Spleen (tissue), 11 donors: ENCODE data around the gene ADCK1. TPM values are rescaled to one million over a fixed set of nuclear protein-coding genes. Genes with fewer than 3 reads are reported as not detected.
A peak's percentile ranks its signal among the peaks of the same experiment; 100 is the strongest.

ENCODE experiments used
- DNase-seq: peaks from one replicate; pipeline ENCODE4 v3.0.0-alpha.2; 2020
- H3K27ac ChIP-seq, 8 donors: fragments of 200-600 bp; sonication (generic) in 7 of 8; 1 replicate in 4 of 8; 2 replicates in 4 of 8; pipeline versions ENCODE4 v1.5.0 to v1.8.0; 2016 to 2021; ENCODE audit warnings: inconsistent platforms in 4 of 8, mild to moderate bottlenecking in 4 of 8, moderate library complexity in 1 of 8
- H3K27me3 ChIP-seq, 7 donors: fragments of 200-600 bp; sonication (generic) in 6 of 7; replicated peaks in 1 of 7; 1 replicate in 4 of 7; 2 replicates in 3 of 7; pipeline versions ENCODE4 v1.5.0 to v1.8.0; 2016 to 2021; ENCODE audit warnings: inconsistent platforms in 3 of 7, mild to moderate bottlenecking in 1 of 7
- H3K36me3 ChIP-seq, 6 donors: fragments of 200-600 bp; sonication (generic) in 5 of 6; 1 replicate in 4 of 6; 2 replicates in 2 of 6; pipeline versions ENCODE4 v1.5.0 to v1.8.0; 2016 to 2021; ENCODE audit warnings: inconsistent platforms in 2 of 6
- H3K4me1 ChIP-seq, 6 donors: fragments of 200-600 bp; sonication (generic) in 5 of 6; 1 replicate in 3 of 6; 2 replicates in 3 of 6; pipeline versions ENCODE4 v1.5.0 to v1.8.0; 2016 to 2021; ENCODE audit warnings: inconsistent platforms in 3 of 6
- H3K4me3 ChIP-seq, 8 donors: fragments of 200-600 bp; sonication (generic) in 7 of 8; 1 replicate in 4 of 8; 2 replicates in 4 of 8; pipeline versions ENCODE4 v1.5.0 to v1.8.0; 2016 to 2021; ENCODE audit warnings: inconsistent platforms in 4 of 8, mild to moderate bottlenecking in 4 of 8, moderate library complexity in 2 of 8
- H3K9me3 ChIP-seq, 8 donors: fragments of 200-600 bp; sonication (generic) in 7 of 8; 1 replicate in 4 of 8; 2 replicates in 4 of 8; pipeline versions ENCODE4 v1.5.0 to v1.8.0; 2016 to 2021; ENCODE audit warnings: inconsistent platforms in 4 of 8
- POLR2A ChIP-seq, 3 donors: fragments of 450-650 bp; IDR thresholded peaks; one replicate each; pipeline ENCODE4 v1.5.1; 2017; ENCODE audit warnings: antibody characterized with exemption in 3 of 3, mild to moderate bottlenecking in 1 of 3
- POLR2AphosphoS5 ChIP-seq, 3 donors: sonication (generic); formaldehyde crosslinking; IDR thresholded peaks; one replicate each; pipeline ENCODE4 v1.5.1; 2017; ENCODE audit warnings: antibody characterized with exemption in 3 of 3
- WGBS, 5 donors: extraction: QIAGEN DNeasy Blood & Tissue Kit in 3 of 5; methylation state at CpG; one replicate each; pipeline versions ENCODE4 v1.1.5 to v1.1.7; 2013 to 2018; 5-methylcytosine and 5-hydroxymethylcytosine counted together
- intact Hi-C: fragments of 100-400 bp; cut with DNase I; formaldehyde crosslinking; loops from one replicate; pipeline ENCODE4 v1.15.0; 2023; ENCODE audit warnings: low total_unique reads
- polyA plus RNA-seq, 3 donors: library from polyadenylated mRNA; stranded (reverse); fragments of 200-250 nt; gene quantifications; one replicate each; pipeline ENCODE4 v1.2.1, GENCODE V29; 2013
- total RNA-seq, 7 donors: library from RNA; depleted of rRNA in 3 of 7; stranded (reverse); fragments of >200 nt in 3 of 7; fragmentation: NEBNext Ultra II Directional in 4 of 7; extraction: Animal tissue kit (Norgen Biotek cat#: 25700) in 4 of 7; gene quantifications; one replicate each; pipeline versions ENCODE4 v1.1.0 to v1.2.1, GENCODE V29; 2016 to 2021
- TF ChIP-seq, protein P1 (sequence below), 11 experiments: fragments of 200-600 bp in 7 of 11; fragments of 450-650 bp in 4 of 11; sonication (generic) in 4 of 11; IDR thresholded peaks in 8 of 11; conservative IDR thresholded peaks in 3 of 11; 1 replicate in 7 of 11; 2 replicates in 4 of 11; pipeline versions ENCODE4 v1.4.0 to v1.8.0; 2016 to 2021; ENCODE audit warnings: antibody characterized with exemption in 11 of 11, inconsistent platforms in 4 of 11, mild to moderate bottlenecking in 1 of 11
- donor health status: healthy with polysubstance abuse.
- donor health status: DM: no; HTN: no; CAD: no; lungs with moderate emphysema.
- donor health status: DM: no; HTN: no; CAD: no.
- donor health status: Bipolar disorder and iron deficiency.
- donor health status: healthy.
- donor health status: DM: no; HTN: no; CAD: no.
- donor health status: DM: yes; HTN: yes; CAD: no.

The ADCK1 gene
- total and polyA plus RNA-seq, 10 donors: 5.0 to 14.0 (median 9.0) TPM

DNA sequence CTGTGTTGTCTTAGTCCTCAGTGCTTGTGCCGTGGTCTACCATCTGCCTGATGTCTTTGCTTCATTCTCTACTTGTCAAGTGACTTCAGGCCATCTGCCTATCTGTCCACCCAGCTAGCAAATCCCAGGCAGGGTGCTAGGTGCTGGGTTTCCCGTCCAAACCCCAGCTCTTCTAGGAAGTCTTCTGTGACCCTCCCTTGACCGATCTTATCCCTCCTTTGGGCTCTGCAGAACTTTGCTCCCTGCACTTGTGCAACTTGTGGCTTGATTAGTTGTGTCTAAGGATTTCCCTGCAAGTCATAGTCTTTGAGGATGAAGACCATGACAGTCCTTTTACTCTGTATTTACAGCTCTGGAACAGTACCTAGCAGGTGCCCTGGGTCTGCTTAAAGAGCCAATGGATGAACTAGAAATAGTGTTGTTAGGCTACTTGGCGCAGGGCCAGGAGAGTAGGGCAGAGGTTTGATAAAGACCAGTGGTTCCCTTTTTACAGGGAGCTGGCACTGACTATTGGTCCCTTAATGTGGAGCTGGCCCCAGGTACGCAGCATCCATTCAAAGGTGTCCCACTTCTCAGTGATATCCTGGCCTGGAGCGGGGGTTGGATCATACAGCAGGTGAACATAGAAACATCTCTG lies 60.1 kb downstream of the ADCK1 start:
- Histone ChIP-seq H3K4me3 (no peak overlapping the region), H3K27me3 (no peaks in the 10 kb centered on the region), H3K27ac (no peak overlapping the region), H3K9me3 (peaks cover 0 to 4% (median 0%) of the 10 kb centered on the region in 8 donors), H3K4me1 (no peaks in the 10 kb centered on the region), H3K36me3 (peaks cover 0 to 32% (median 2%) of the 10 kb centered on the region in 6 donors)
- WGBS, 5 donors: 89 to 95% (median 92%) methylated on average over 6 of the region's 6 CpGs
- intact Hi-C loops: loop anchor here (10.0 kb wide), 1 partner anchor 705 kb away; no protein-coding TSS in a partner anchor
- DNase-seq: no peak
- TF ChIP-seq POLR2AphosphoS5 (IDR thresholded peaks at IDR 0.05): no peak

DNA sequence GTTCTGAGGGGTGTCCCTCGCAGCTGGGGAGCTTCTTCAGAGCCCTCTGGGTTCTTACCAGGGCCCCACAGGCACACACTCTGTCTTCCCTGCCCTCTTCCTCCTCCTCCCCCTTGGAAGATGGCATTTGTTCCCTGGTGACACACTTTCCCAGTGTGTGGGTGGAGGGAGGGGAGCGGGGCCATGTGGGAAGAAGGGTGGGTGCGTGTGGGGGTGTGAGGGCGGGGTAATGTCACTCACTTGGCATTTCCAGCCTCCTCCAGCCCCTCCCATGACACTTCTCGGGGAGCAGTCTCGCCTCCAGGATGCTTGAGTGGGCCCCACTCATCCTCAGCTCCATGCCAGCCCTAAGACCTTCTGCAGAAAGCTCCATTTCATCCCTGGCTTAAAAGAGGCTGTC lies 61.3 kb downstream of the ADCK1 start:
- H3K36me3 ChIP-seq: peaks cover 0 to 32% (median 2%) of the 10 kb centered on the region in 6 donors

DNA sequence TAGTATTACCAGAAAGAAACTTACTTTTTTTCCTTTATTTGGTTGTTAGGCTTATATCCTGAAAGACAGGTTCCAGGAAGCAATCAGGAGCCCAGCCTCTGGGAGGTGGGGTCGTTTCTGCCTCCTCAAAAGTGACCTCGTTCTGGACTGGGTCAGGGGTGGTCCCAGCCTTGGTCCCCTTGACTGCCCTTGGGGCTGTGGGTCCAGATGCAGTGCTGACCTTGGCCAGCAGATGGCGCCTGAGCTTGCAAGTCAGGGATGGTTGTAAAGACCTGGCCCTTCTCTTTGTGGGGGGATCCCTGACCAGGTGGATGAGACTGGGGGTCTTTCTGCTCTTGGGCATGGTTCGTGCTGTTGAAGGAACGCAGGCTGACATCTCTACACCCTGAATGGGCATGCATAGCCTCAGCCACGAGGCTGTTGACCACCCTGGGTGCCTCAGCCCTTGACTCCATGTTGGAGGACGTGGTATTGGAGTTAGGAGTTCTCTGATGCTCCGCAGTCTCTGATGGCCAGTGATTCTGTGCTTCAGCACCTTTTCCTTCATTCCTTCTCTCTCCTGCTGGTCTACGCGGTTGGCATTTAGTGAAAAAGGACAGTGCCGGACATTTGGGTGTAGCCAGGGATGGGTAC lies 62.4 kb downstream of the ADCK1 start:
- TF ChIP-seq, protein P1, sequence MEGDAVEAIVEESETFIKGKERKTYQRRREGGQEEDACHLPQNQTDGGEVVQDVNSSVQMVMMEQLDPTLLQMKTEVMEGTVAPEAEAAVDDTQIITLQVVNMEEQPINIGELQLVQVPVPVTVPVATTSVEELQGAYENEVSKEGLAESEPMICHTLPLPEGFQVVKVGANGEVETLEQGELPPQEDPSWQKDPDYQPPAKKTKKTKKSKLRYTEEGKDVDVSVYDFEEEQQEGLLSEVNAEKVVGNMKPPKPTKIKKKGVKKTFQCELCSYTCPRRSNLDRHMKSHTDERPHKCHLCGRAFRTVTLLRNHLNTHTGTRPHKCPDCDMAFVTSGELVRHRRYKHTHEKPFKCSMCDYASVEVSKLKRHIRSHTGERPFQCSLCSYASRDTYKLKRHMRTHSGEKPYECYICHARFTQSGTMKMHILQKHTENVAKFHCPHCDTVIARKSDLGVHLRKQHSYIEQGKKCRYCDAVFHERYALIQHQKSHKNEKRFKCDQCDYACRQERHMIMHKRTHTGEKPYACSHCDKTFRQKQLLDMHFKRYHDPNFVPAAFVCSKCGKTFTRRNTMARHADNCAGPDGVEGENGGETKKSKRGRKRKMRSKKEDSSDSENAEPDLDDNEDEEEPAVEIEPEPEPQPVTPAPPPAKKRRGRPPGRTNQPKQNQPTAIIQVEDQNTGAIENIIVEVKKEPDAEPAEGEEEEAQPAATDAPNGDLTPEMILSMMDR (IDR thresholded peaks at IDR 0.05 in 8 of 11, conservative IDR thresholded peaks at IDR 0.05 in 3 of 11): peak; percentile 67 to 96 (median 92)
- TF ChIP-seq POLR2AphosphoS5 (IDR thresholded peaks at IDR 0.05) (no peak), POLR2A (IDR thresholded peaks at IDR 0.05) (no peak)
- no peaks in the 10 kb centered on the region for H3K27me3 ChIP-seq
- WGBS, 5 donors: 53 to 63% (median 59%) methylated on average over 11 of the region's 11 CpGs
- DNase-seq: peak; percentile 91
- H3K9me3 ChIP-seq: peaks cover 0 to 13% (median 0%) of the 10 kb centered on the region in 8 donors
- no peak overlapping the region for H3K4me3 ChIP-seq
- intact Hi-C loops: loop anchor here (10.0 kb wide), 1 partner anchor 703 kb away; no protein-coding TSS in a partner anchor
- no peaks in the 10 kb centered on the region for H3K4me1 ChIP-seq
- H3K36me3 ChIP-seq: peaks cover 0 to 32% (median 2%) of the 10 kb centered on the region in 6 donors
- H3K27ac ChIP-seq: no peak overlapping the region

More for the DNA sequence above, 61.3 kb downstream of the ADCK1 start:
- H3K27ac ChIP-seq: no peak overlapping the region
- no peak for TF ChIP-seq POLR2AphosphoS5 (IDR thresholded peaks at IDR 0.05)
- no peak for TF ChIP-seq POLR2A (IDR thresholded peaks at IDR 0.05)
- TF ChIP-seq, protein P1 (IDR thresholded peaks at IDR 0.05 in 8 of 11, conservative IDR thresholded peaks at IDR 0.05 in 3 of 11): no peak
- intact Hi-C loops: loop anchor here (10.0 kb wide), 1 partner anchor 704 kb away; no protein-coding TSS in a partner anchor
- no peaks in the 10 kb centered on the region for H3K27me3 ChIP-seq
- 67 to 91% (median 83%) methylated on average over 6 of the region's 6 CpGs for WGBS, 5 donors
- DNase-seq: no peak
- H3K9me3 ChIP-seq: peaks cover 0 to 13% (median 0%) of the 10 kb centered on the region in 8 donors
- no peak overlapping the region for H3K4me3 ChIP-seq
- H3K4me1 ChIP-seq: no peaks in the 10 kb centered on the region

DNA sequence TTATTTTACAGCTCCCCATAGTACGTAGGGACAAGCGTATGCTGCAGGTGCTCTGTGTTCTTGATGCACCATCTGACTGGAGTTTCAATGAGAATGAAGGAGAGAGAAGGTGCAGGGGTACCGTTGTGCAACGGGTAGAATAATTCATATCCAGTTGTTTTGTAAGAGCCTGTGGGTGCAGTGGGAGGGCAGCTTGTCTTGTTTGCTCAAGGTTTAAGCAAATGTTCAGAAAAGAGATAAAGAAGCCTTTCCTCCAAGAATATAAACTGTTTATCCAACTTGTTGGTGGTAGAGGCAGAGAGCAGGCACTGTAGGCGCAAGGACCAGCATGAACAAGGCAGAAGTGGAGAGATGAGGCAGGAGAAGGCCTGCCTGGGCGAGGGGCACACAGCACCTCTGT lies 64.2 kb downstream of the ADCK1 start:
- TF ChIP-seq, protein P1 (IDR thresholded peaks at IDR 0.05 in 8 of 11, conservative IDR thresholded peaks at IDR 0.05 in 3 of 11): no peak
- TF ChIP-seq POLR2AphosphoS5 (IDR thresholded peaks at IDR 0.05) (no peak), POLR2A (IDR thresholded peaks at IDR 0.05) (no peak)
- intact Hi-C loops: loop anchor here (10.0 kb wide), 1 partner anchor 701 kb away; no protein-coding TSS in a partner anchor
- Histone ChIP-seq H3K4me3 (no peak overlapping the region), H3K36me3 (peaks cover 0 to 36% (median 2%) of the 10 kb centered on the region in 6 donors), H3K27ac (no peak overlapping the region), H3K9me3 (peaks cover 0 to 13% (median 0%) of the 10 kb centered on the region in 8 donors), H3K27me3 (no peaks in the 10 kb centered on the region), H3K4me1 (no peaks in the 10 kb centered on the region)
- no peak for DNase-seq
- 68 to 78% (median 72%) methylated on average over 6 of the region's 6 CpGs for WGBS, 5 donors
